Panc1 (cell line): ENCODE measurements around the gene TRIL. TPM values are rescaled to one million over a fixed set of nuclear protein-coding genes. Genes with fewer than 3 reads are reported as not detected.

Source experiments
- ATAC-seq: fragments of 200-7000 bp; cut with Tn5 transposase; 2 replicates; pipeline ENCODE4 v1.9.1; 2020; ENCODE audit warnings: mild to moderate bottlenecking, moderate library complexity
- BruUV-seq: library from RNA; stranded (reverse); fragments of 400-500 nt; replicated peaks from 2 replicates; lab custom pipeline; 2021; lab: Mats Ljungman, UMichigan
- CTCF ChIA-PET: fragments of 300-600 bp; sonication (Branson Sonifier 250); formaldehyde crosslinking; loops from one replicate; lab custom pipeline; 2022; ENCODE audit warnings: antibody characterized with exemption; lab: Charles Lee
- POLR2A ChIA-PET: fragments of 300-600 bp; sonication (Branson Sonifier 250); formaldehyde crosslinking; loops from one replicate; lab custom pipeline; 2022; ENCODE audit warnings: antibody characterized with exemption; lab: Charles Lee
- DNase-seq: peaks from one replicate; pipeline ENCODE4 v3.0.0-alpha.2; 2010; ENCODE audit warnings: low read depth, low spot score
- H3K27ac ChIP-seq: 2 replicates; pipeline ENCODE4 v1.5.1; 2011; ENCODE audit warnings: mild to moderate bottlenecking, low read length, inconsistent platforms
- H3K27me3 ChIP-seq: fragments of 200-500 bp; sonication (Bioruptor generic); 2 replicates; pipeline ENCODE4 v1.6.0; 2014; ENCODE audit warnings: low read length, inconsistent platforms; ENCODE audit not compliant: control insufficient read depth, insufficient read depth
- H3K36me3 ChIP-seq: fragments of 200-500 bp; sonication (Bioruptor generic); 2 replicates; pipeline ENCODE4 v1.5.1; 2014; ENCODE audit warnings: inconsistent platforms, mild to moderate bottlenecking, low read length, moderate library complexity; ENCODE audit not compliant: control insufficient read depth, insufficient read depth
- H3K4me1 ChIP-seq: 2 replicates; pipeline ENCODE4 v1.5.1; 2011; ENCODE audit warnings: inconsistent platforms, mild to moderate bottlenecking, low read length, moderate library complexity; ENCODE audit not compliant: control insufficient read depth, insufficient read depth
- H3K4me3 ChIP-seq, 2 experiments: 2 replicates each; pipeline ENCODE4 v1.5.1; 2011 to 2012; ENCODE audit warnings: low read depth in 2 of 2, low read length in 2 of 2, mild to moderate bottlenecking in 2 of 2, inconsistent platforms in 1 of 2, moderate library complexity in 1 of 2
- H3K9me3 ChIP-seq: fragments of 200-500 bp; sonication (Bioruptor generic); 2 replicates; pipeline ENCODE4 v1.5.1; 2014; ENCODE audit warnings: low read depth, mild to moderate bottlenecking, inconsistent platforms, low read length, moderate library complexity; ENCODE audit not compliant: control insufficient read depth, insufficient read depth
- POLR2AphosphoS5 ChIP-seq: IDR thresholded peaks from 2 replicates; pipeline ENCODE4 v1.6.1; 2012; ENCODE audit warnings: mild to moderate bottlenecking, low read depth, low read length, moderate library complexity
- SIN3A ChIP-seq: IDR thresholded peaks from 2 replicates; pipeline ENCODE4 v1.6.1; 2012; ENCODE audit warnings: low read depth, mild to moderate bottlenecking, low read length, moderate library complexity, borderline replicate concordance; ENCODE audit not compliant: insufficient read depth
- TCF7L2 ChIP-seq: IDR thresholded peaks from 2 replicates; pipeline ENCODE4 v1.6.1; 2011; ENCODE audit warnings: mild to moderate bottlenecking, low read depth, low read length, inconsistent platforms
- in situ Hi-C: cut with HindIII; loops from 2 replicates; pipeline ENCODE4 v1.10.0; 2016; ENCODE audit warnings: low sequenced_read_pairs, low pct_unique_long_range_greater_than_20kb
- intact Hi-C: fragments of 100-400 bp; cut with micrococcal nuclease; formaldehyde crosslinking; loops from one replicate; pipeline ENCODE4 v1.10.0; 2022; ENCODE audit not compliant: unreplicated experiment
- total RNA-seq: library from RNA; stranded (reverse); gene quantifications from one replicate; pipeline ENCODE4 v1.2.1, GENCODE V29; 2021; ENCODE audit not compliant: unreplicated experiment
- TF ChIP-seq, protein P1 (sequence below), 2 experiments: IDR thresholded peaks; 2 replicates each; pipeline ENCODE4 v1.6.1; 2011 to 2012; ENCODE audit warnings: low read depth in 2 of 2, control low read depth in 1 of 2, low read length in 1 of 2, mild to moderate bottlenecking in 1 of 2, moderate library complexity in 1 of 2; ENCODE audit not compliant: insufficient read depth in 1 of 2
- TF ChIP-seq, protein P2 (sequence below): fragments of 450-650 bp; IDR thresholded peaks from 2 replicates; pipeline ENCODE4 v1.5.1; 2017; ENCODE audit warnings: mild to moderate bottlenecking

The TRIL gene
- total RNA-seq, 1 experiment from 2014 or later, result not detected

DNA sequence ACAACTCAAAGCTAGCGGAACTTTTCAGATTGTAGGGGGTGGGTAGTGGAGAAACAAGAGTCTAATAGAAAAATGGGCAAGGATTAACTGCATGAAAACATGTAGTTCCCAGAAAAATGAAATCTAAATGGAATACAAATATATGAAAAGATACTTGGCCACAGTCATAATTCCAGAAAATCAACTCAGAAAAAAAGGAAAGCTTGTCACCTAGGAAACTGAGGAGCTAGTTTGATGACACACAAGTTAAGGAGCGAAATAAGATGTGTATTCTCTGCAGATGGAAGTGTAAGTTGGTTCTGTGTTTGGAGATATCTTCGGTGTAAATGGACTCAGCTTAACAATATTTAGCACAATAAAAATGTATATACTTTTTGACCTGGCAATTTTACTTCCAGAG lies 52.7 kb downstream of the TRIL start:
- TF ChIP-seq TCF7L2 (no peak), POLR2AphosphoS5 (no peak), SIN3A (no peak)
- TF ChIP-seq, protein P1, sequence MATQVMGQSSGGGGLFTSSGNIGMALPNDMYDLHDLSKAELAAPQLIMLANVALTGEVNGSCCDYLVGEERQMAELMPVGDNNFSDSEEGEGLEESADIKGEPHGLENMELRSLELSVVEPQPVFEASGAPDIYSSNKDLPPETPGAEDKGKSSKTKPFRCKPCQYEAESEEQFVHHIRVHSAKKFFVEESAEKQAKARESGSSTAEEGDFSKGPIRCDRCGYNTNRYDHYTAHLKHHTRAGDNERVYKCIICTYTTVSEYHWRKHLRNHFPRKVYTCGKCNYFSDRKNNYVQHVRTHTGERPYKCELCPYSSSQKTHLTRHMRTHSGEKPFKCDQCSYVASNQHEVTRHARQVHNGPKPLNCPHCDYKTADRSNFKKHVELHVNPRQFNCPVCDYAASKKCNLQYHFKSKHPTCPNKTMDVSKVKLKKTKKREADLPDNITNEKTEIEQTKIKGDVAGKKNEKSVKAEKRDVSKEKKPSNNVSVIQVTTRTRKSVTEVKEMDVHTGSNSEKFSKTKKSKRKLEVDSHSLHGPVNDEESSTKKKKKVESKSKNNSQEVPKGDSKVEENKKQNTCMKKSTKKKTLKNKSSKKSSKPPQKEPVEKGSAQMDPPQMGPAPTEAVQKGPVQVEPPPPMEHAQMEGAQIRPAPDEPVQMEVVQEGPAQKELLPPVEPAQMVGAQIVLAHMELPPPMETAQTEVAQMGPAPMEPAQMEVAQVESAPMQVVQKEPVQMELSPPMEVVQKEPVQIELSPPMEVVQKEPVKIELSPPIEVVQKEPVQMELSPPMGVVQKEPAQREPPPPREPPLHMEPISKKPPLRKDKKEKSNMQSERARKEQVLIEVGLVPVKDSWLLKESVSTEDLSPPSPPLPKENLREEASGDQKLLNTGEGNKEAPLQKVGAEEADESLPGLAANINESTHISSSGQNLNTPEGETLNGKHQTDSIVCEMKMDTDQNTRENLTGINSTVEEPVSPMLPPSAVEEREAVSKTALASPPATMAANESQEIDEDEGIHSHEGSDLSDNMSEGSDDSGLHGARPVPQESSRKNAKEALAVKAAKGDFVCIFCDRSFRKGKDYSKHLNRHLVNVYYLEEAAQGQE (IDR thresholded peaks at IDR 0.05; ENCODE audit: insufficient read depth in 1 of 2, low read depth in 2 of 2, low read length in 1 of 2), result no peak
- TF ChIP-seq, protein P2, sequence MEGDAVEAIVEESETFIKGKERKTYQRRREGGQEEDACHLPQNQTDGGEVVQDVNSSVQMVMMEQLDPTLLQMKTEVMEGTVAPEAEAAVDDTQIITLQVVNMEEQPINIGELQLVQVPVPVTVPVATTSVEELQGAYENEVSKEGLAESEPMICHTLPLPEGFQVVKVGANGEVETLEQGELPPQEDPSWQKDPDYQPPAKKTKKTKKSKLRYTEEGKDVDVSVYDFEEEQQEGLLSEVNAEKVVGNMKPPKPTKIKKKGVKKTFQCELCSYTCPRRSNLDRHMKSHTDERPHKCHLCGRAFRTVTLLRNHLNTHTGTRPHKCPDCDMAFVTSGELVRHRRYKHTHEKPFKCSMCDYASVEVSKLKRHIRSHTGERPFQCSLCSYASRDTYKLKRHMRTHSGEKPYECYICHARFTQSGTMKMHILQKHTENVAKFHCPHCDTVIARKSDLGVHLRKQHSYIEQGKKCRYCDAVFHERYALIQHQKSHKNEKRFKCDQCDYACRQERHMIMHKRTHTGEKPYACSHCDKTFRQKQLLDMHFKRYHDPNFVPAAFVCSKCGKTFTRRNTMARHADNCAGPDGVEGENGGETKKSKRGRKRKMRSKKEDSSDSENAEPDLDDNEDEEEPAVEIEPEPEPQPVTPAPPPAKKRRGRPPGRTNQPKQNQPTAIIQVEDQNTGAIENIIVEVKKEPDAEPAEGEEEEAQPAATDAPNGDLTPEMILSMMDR, result no peak
- ATAC-seq, result no peak
- H3K36me3 ChIP-seq, result no peaks in the 10 kb centered on the region
- H3K4me1 ChIP-seq, result no peaks in the 10 kb centered on the region
- no peak overlapping the region for H3K27ac ChIP-seq
- ChIA-PET CTCF (interaction anchor here (0.5 to 1.1 kb wide), 2 partner anchors 21 to 201 kb away, joined by 3 read pairs; no protein-coding TSS in a partner anchor), POLR2A (no interaction called here)
- H3K4me3 ChIP-seq, result no peak overlapping the region
- no TSS peak for BruUV-seq
- no peaks in the 10 kb centered on the region for H3K9me3 ChIP-seq
- DNase-seq, result no peak
- intact Hi-C loops (no loop called here), in situ Hi-C loops (no loop called here)
- H3K27me3 ChIP-seq, result peaks cover 14% of the 10 kb centered on the region

DNA sequence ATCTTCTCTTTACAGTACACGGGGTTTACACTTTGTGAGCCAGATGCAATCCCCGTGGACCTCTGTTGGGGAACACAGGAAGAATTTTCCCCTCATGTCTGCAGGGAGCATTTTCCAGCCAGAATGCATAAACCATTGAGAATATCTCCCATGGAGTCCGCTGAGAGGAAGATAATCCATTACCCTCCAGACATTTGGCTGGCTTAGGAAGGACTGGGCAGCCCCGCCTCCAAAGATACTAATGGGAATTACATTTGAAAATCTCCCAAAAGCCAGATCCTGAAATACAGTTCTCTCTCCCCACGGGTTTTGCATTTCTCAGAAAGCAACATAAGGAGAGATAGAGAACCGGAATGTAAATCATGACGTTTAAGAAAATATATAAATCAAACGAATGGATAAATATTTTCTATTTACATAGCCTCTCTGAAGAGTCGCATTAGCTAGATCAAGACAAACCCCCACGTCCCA lies 53.5 kb downstream of the TRIL start:
- ChIA-PET CTCF (interaction anchor here (0.9 to 1.1 kb wide), 2 partner anchors 22 to 52 kb away, joined by 3 to 4 read pairs; no protein-coding TSS in a partner anchor), POLR2A (no interaction called here)
- no TSS peak for BruUV-seq
- Histone ChIP-seq H3K27ac (no peak overlapping the region), H3K4me3 (peak overlapping the region in 1 of 2 experiments; percentile 19; a peak in 2 of 4 replicates), H3K9me3 (no peaks in the 10 kb centered on the region), H3K4me1 (no peaks in the 10 kb centered on the region), H3K27me3 (peaks cover 14% of the 10 kb centered on the region), H3K36me3 (no peaks in the 10 kb centered on the region)
- ATAC-seq (no peak), DNase-seq (no peak)
- TF ChIP-seq SIN3A, result no peak
- TF ChIP-seq, protein P1 (IDR thresholded peaks at IDR 0.05; ENCODE audit: insufficient read depth in 1 of 2, low read depth in 2 of 2, low read length in 1 of 2), result no peak
- TF ChIP-seq POLR2AphosphoS5, result no peak
- TF ChIP-seq TCF7L2, result no peak
- TF ChIP-seq, protein P2, result no peak
- in situ Hi-C loops, result no loop called here
- intact Hi-C loops, result no loop called here
